A549 (cell line): ENCODE measurements around the gene TRIM17.

Source experiments
- HDAC2 ChIP-seq: fragments of 200-600 bp; sonication (generic); IDR thresholded peaks from 2 replicates; pipeline ENCODE4 v1.6.1; 2016
- HOXA7 ChIP-seq: fragments of 250-450 bp; sonication (Bioruptor Pico); IDR thresholded peaks from 2 replicates; pipeline ENCODE4 v1.5.0; 2020; ENCODE audit warnings: mild to moderate bottlenecking, moderate library complexity
- JUN ChIP-seq, 2 experiments: fragments of >200 bp; sonication (Bioruptor Twin); formaldehyde crosslinking; IDR thresholded peaks; 2 replicates in 1 of 2; 3 replicates in 1 of 2; pipeline ENCODE4 v1.6.1; 2016 to 2017
- POLR2A ChIP-seq: IDR thresholded peaks from 2 replicates; pipeline ENCODE4 v1.6.1; 2012; ENCODE audit warnings: mild to moderate bottlenecking, low read length
- RAD21 ChIP-seq, 2 experiments: fragments of >200 bp in 1 of 2; sonication (Bioruptor Twin) in 1 of 2; formaldehyde crosslinking in 1 of 2; IDR thresholded peaks in 1 of 2; conservative IDR thresholded peaks in 1 of 2; 2 replicates in 1 of 2; 3 replicates in 1 of 2; pipeline ENCODE4 v1.6.1; 2012 to 2018; ENCODE audit warnings: inconsistent platforms in 1 of 2
- TF ChIP-seq, protein P1 (sequence below): fragments of >200 bp; sonication (Bioruptor Twin); formaldehyde crosslinking; IDR thresholded peaks from 3 replicates; pipeline ENCODE4 v1.5.1; 2016

DNA sequence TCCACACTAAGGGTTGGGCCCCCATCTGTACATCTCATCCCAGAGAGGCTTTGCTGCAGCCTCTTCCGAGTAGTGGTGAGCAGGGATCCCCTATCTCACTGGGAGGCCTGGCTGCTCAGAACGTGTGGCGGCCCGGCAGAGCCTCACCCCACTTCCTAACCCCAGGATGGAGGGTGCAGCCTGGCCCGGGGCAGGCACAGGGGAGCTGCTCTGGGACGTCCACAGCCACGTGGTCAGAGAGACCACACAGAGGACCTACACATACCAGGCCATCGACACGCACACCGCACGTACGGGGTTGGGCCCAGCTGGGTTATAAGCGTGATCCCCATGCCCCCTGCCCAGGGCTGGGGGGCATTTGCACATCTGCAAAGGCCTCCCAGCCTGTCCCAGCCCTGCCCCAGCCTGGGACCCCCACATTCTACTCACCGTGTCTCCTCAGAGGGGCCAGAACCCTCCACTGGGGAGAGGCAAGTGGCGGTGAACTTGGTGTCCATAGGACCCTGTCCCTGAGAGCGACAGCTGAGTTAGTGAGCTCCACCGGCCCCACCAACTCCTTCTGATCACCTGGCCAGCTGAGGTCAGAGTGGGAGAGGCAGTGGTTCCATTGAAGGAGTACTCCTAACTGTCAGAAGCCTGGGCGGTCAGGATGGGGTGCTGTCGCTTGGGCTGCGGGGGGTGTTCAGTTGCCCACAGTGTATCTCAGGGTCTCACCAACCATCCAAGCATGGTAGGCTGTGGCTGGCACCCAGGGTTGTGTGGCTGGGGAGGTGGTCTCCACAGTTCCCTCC lies 51.2 kb downstream of the TRIM17 start:
- TF ChIP-seq, protein P1, sequence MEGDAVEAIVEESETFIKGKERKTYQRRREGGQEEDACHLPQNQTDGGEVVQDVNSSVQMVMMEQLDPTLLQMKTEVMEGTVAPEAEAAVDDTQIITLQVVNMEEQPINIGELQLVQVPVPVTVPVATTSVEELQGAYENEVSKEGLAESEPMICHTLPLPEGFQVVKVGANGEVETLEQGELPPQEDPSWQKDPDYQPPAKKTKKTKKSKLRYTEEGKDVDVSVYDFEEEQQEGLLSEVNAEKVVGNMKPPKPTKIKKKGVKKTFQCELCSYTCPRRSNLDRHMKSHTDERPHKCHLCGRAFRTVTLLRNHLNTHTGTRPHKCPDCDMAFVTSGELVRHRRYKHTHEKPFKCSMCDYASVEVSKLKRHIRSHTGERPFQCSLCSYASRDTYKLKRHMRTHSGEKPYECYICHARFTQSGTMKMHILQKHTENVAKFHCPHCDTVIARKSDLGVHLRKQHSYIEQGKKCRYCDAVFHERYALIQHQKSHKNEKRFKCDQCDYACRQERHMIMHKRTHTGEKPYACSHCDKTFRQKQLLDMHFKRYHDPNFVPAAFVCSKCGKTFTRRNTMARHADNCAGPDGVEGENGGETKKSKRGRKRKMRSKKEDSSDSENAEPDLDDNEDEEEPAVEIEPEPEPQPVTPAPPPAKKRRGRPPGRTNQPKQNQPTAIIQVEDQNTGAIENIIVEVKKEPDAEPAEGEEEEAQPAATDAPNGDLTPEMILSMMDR: no peak
- TF ChIP-seq HDAC2 (no peak), JUN (IDR thresholded peaks at IDR 0.05) (no peak), POLR2A (no peak), RAD21 (conservative IDR thresholded peaks at IDR 0.05 in 1 of 2, IDR thresholded peaks at IDR 0.05 in 1 of 2) (no peak), HOXA7 (no peak)
